CD4-positive, CD25-positive, alpha-beta regulatory T cell (primary cell): ENCODE measurements around the gene HFM1. TPM values are rescaled to one million over a fixed set of nuclear protein-coding genes. Genes with fewer than 3 reads are reported as not detected.
"Not testable (repeated sequence)": the region's sequence is repeated elsewhere in the genome, so short reads cannot be mapped to it uniquely, and the experiment has no call there.

Source experiments
- ATAC-seq, 2 donors: fragments of 150-1000 bp; cut with Tn5 transposase; one replicate each; pipeline ENCODE4 v1.10.0; 2021; ENCODE audit warnings: low read depth in 2 of 2, moderate number of reproducible peaks in 2 of 2, moderate library complexity in 1 of 2
- DNase-seq, 3 donors: peaks; one replicate each; pipeline versions ENCODE4 v3.0.0 to v3.0.0-alpha.2; 2012 to 2022; ENCODE audit warnings: mixed read lengths in 1 of 3
- H3K27ac ChIP-seq: one replicate; pipeline ENCODE4 v1.7.0; 2013; ENCODE audit warnings: mild to moderate bottlenecking, low read length; ENCODE audit not compliant: insufficient read depth, poor library complexity, severe bottlenecking
- H3K27me3 ChIP-seq: one replicate; pipeline ENCODE4 v1.7.0; 2013; ENCODE audit warnings: low read length; ENCODE audit not compliant: control insufficient read depth, insufficient read depth
- H3K36me3 ChIP-seq: one replicate; pipeline ENCODE4 v1.7.0; 2013; ENCODE audit warnings: mild to moderate bottlenecking, low read length, moderate library complexity; ENCODE audit not compliant: control insufficient read depth, insufficient read depth
- H3K4me1 ChIP-seq: 2 replicates; pipeline ENCODE4 v1.7.0; 2013; ENCODE audit warnings: mild to moderate bottlenecking, low read length; ENCODE audit not compliant: insufficient read depth, control insufficient read depth, poor library complexity, severe bottlenecking
- H3K4me3 ChIP-seq: one replicate; pipeline ENCODE4 v1.7.0; 2013; ENCODE audit warnings: low read depth, mild to moderate bottlenecking, low read length, moderate library complexity
- H3K9me3 ChIP-seq, 2 experiments: 1 replicate in 1 of 2; 2 replicates in 1 of 2; pipeline ENCODE4 v1.7.0; 2013; ENCODE audit warnings: low read length in 2 of 2, mild to moderate bottlenecking in 1 of 2, moderate library complexity in 1 of 2; ENCODE audit not compliant: control insufficient read depth in 2 of 2
- H3K27ac Mint-ChIP-seq, 3 donors: one replicate each; pipeline ENCODE4 v1.8.0; 2020 to 2022; ENCODE audit warnings: mild to moderate bottlenecking in 3 of 3, mixed read lengths in 3 of 3, moderate library complexity in 2 of 3
- H3K27me3 Mint-ChIP-seq: one replicate; pipeline ENCODE4 v1.8.0; 2022; ENCODE audit warnings: mild to moderate bottlenecking, mixed read lengths
- H3K36me3 Mint-ChIP-seq: one replicate; pipeline ENCODE4 v1.8.0; 2020; ENCODE audit warnings: mixed read lengths
- H3K4me1 Mint-ChIP-seq, 4 donors: one replicate each; pipeline ENCODE4 v1.8.0; 2020 to 2022; ENCODE audit warnings: mixed read lengths in 4 of 4, mild to moderate bottlenecking in 1 of 4
- H3K4me3 Mint-ChIP-seq, 4 donors: one replicate each; pipeline ENCODE4 v1.8.0; 2020 to 2022; ENCODE audit warnings: mild to moderate bottlenecking in 4 of 4, mixed read lengths in 4 of 4, moderate library complexity in 3 of 4
- H3K9me3 Mint-ChIP-seq, 7 donors: one replicate each; pipeline ENCODE4 v1.8.0; 2020 to 2022; ENCODE audit warnings: mixed read lengths in 7 of 7, mild to moderate bottlenecking in 3 of 7, moderate library complexity in 2 of 7
- polyA plus RNA-seq, 4 donors: library from polyadenylated mRNA; unstranded; fragments of 300-500 nt; fragmentation: Illumina TruSeq; gene quantifications; one replicate each; pipeline ENCODE4 v1.2.3, GENCODE V29; 2021
- total RNA-seq: library from RNA; stranded (reverse); gene quantifications from one replicate; pipeline ENCODE4 v1.2.3, GENCODE V29; 2022

Gene HFM1
- not detected for total RNA-seq
- polyA plus RNA-seq: not detected

- H3K4me1 Mint-ChIP-seq: peaks cover 0 to 9% (median 4%) of the 10 kb centered on the region in 4 donors
- Histone ChIP-seq H3K4me1 (peaks cover 8% of the 10 kb centered on the region), H3K27ac (no peak within 1 kb of the TSS), H3K27me3 (peaks cover 40% of the 10 kb centered on the region), H3K36me3 (no peaks in the 10 kb centered on the region), H3K9me3 (no peaks in the 10 kb centered on the region), H3K4me3 (no peak within 1 kb of the TSS)
- H3K27ac Mint-ChIP-seq: peak within 1 kb of the TSS in 2 of 3 donors; percentile 57 to 72
- no peaks in the 10 kb centered on the region for H3K36me3 Mint-ChIP-seq
- H3K4me3 Mint-ChIP-seq: peak within 1 kb of the TSS in 3 of 4 donors; percentile 33 to 83 (median 37)
- DNase-seq (peak; percentile 1 to 54 (median 2)), ATAC-seq (peak; percentile 74 to 81)
- H3K9me3 Mint-ChIP-seq: peaks cover 0 to 3% (median 0%) of the 10 kb centered on the region in 7 donors
- peaks cover 71% of the 10 kb centered on the region for H3K27me3 Mint-ChIP-seq
These were observed at the start of gene HFM1 for GRCh38 chr1:91404151-91405012. HFM1 (minus strand) TSS chr1:91404837; CDS start chr1:91401082, 3,755 bp downstream.

GRCh38 chr1:91454136-91454535, 49.5 kb upstream of the HFM1 start:
- no peaks in the 10 kb centered on the region for H3K9me3 ChIP-seq
- no peak overlapping the region for H3K27ac Mint-ChIP-seq
- no peaks in the 10 kb centered on the region for H3K4me1 Mint-ChIP-seq
- no peaks in the 10 kb centered on the region for H3K36me3 ChIP-seq
- H3K27me3 ChIP-seq: no peaks in the 10 kb centered on the region
- H3K27ac ChIP-seq: no peak overlapping the region
- peaks cover 20% of the 10 kb centered on the region for H3K27me3 Mint-ChIP-seq
- H3K4me1 ChIP-seq: no peaks in the 10 kb centered on the region
- no peak overlapping the region for H3K4me3 Mint-ChIP-seq
- no peak for ATAC-seq
- no peaks in the 10 kb centered on the region for H3K9me3 Mint-ChIP-seq
- no peaks in the 10 kb centered on the region for H3K36me3 Mint-ChIP-seq
- DNase-seq: no peak
- no peak overlapping the region for H3K4me3 ChIP-seq

GRCh38 chr1:91450260-91450659, 45.6 kb upstream of the HFM1 start:
- no peaks in the 10 kb centered on the region for H3K9me3 ChIP-seq
- H3K36me3 ChIP-seq: no peaks in the 10 kb centered on the region
- no peak overlapping the region for H3K4me3 ChIP-seq
- DNase-seq: no peak
- peaks cover 0 to 2% (median 0%) of the 10 kb centered on the region in 7 donors for H3K9me3 Mint-ChIP-seq
- no peaks in the 10 kb centered on the region for H3K27me3 ChIP-seq
- H3K27me3 Mint-ChIP-seq: peaks cover 20% of the 10 kb centered on the region
- no peak overlapping the region for H3K4me3 Mint-ChIP-seq
- no peak for ATAC-seq
- no peaks in the 10 kb centered on the region for H3K4me1 Mint-ChIP-seq
- no peak overlapping the region for H3K27ac ChIP-seq
- no peak overlapping the region for H3K27ac Mint-ChIP-seq
- no peaks in the 10 kb centered on the region for H3K4me1 ChIP-seq
- H3K36me3 Mint-ChIP-seq: no peaks in the 10 kb centered on the region

GRCh38 chr1:91447782-91448181, 43.1 kb upstream of the HFM1 start:
- H3K36me3 ChIP-seq, H3K36me3 Mint-ChIP-seq, ATAC-seq, H3K4me3 Mint-ChIP-seq, H3K4me1 ChIP-seq, H3K9me3 Mint-ChIP-seq, H3K27ac ChIP-seq, H3K4me1 Mint-ChIP-seq, H3K4me3 ChIP-seq, H3K9me3 ChIP-seq, H3K27ac Mint-ChIP-seq, DNase-seq, H3K27me3 ChIP-seq: not testable (repeated sequence)
- H3K27me3 Mint-ChIP-seq: peaks cover 24% of the 10 kb centered on the region

GRCh38 chr1:91441980-91442379, 37.3 kb upstream of the HFM1 start:
- H3K4me1 Mint-ChIP-seq, H3K4me3 Mint-ChIP-seq, H3K4me3 ChIP-seq, H3K36me3 Mint-ChIP-seq, DNase-seq, H3K9me3 Mint-ChIP-seq, H3K27ac ChIP-seq, H3K36me3 ChIP-seq, ATAC-seq, H3K27ac Mint-ChIP-seq, H3K9me3 ChIP-seq, H3K4me1 ChIP-seq: not testable (repeated sequence)
- peaks cover 13% of the 10 kb centered on the region for H3K27me3 ChIP-seq
- peaks cover 18% of the 10 kb centered on the region for H3K27me3 Mint-ChIP-seq

- Mint-ChIP-seq H3K27ac (no peak overlapping the region), H3K9me3 (peaks cover 0 to 2% (median 1%) of the 10 kb centered on the region in 7 donors), H3K4me1 (no peaks in the 10 kb centered on the region), H3K27me3 (peaks cover 18% of the 10 kb centered on the region), H3K4me3 (no peak overlapping the region), H3K36me3 (no peaks in the 10 kb centered on the region)
- Histone ChIP-seq H3K9me3 (no peaks in the 10 kb centered on the region), H3K4me3 (no peak overlapping the region), H3K27me3 (peaks cover 13% of the 10 kb centered on the region), H3K27ac (no peak overlapping the region), H3K36me3 (no peaks in the 10 kb centered on the region), H3K4me1 (no peaks in the 10 kb centered on the region)
- DNase-seq (peak in 1 of 3 donors; percentile 3), ATAC-seq (no peak)
These were observed 36.2 kb upstream of the HFM1 start for GRCh38 chr1:91440847-91441246.

GRCh38 chr1:91439016-91439415, 34.4 kb upstream of the HFM1 start:
- peaks cover 0 to 2% (median 0%) of the 10 kb centered on the region in 7 donors for H3K9me3 Mint-ChIP-seq
- Histone ChIP-seq H3K4me3 (no peak overlapping the region), H3K27me3 (peaks cover 13% of the 10 kb centered on the region), H3K9me3 (no peaks in the 10 kb centered on the region), H3K27ac (no peak overlapping the region), H3K4me1 (no peaks in the 10 kb centered on the region), H3K36me3 (no peaks in the 10 kb centered on the region)
- H3K4me1 Mint-ChIP-seq: no peaks in the 10 kb centered on the region
- no peak overlapping the region for H3K27ac Mint-ChIP-seq
- H3K36me3 Mint-ChIP-seq: no peaks in the 10 kb centered on the region
- ATAC-seq: no peak
- no peak overlapping the region for H3K4me3 Mint-ChIP-seq
- DNase-seq: no peak
- peaks cover 21% of the 10 kb centered on the region for H3K27me3 Mint-ChIP-seq
